CD4-positive, alpha-beta T cell treated with Interleukin-6 at 100 ng/mL for 8 hours (primary cell): ENCODE data around the gene RNF114.
"Not testable (repeated sequence)": the region's sequence is repeated elsewhere in the genome, so short reads cannot be mapped to it uniquely, and the experiment has no call there.

Experiments
- DNase-seq: peaks from one replicate; pipeline ENCODE4 v3.0.0-alpha.2; 2020; ENCODE audit warnings: mixed read lengths, low spot score

Gene RNF114, protein sequence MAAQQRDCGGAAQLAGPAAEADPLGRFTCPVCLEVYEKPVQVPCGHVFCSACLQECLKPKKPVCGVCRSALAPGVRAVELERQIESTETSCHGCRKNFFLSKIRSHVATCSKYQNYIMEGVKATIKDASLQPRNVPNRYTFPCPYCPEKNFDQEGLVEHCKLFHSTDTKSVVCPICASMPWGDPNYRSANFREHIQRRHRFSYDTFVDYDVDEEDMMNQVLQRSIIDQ

DNA sequence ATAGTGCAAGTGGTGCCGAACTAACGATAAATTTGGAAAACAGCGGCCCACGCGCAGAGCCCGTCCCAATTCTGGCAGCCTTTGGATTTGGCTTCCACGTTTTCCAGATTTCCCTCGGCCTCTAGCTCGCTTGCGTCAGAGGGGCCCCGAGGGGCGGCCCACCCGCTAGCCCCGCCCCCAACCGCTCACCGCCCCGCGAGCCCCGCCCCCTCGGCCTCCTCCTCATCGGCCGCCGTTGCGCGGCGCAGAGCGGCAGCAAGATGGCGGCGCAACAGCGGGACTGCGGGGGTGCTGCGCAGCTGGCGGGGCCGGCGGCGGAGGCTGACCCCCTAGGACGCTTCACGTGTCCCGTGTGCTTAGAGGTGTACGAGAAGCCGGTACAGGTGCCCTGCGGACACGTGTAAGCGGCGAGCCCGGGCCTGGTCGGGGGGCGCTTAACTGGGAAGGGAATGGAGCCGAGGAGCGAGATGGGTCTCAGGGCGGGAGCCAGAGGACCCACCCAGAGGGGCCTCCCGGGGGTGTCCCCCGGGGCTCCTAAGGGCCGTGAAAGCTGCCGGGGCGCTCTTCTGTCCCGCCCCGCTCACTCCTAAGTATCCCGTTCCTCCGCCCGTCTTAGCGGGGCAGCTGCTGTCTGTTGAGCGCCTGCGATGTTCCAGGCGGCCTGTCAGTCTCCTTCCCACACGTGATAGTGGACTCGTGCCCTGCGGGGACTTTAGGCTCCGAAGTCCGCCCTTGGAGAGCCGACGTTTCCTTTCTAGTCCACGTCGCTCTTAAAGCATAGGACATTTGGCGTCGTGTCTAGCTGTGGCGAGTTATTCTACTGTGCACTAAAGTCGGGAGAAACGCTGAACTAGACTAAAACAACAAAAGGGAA, at the start of gene RNF114:
TSS of gene RNF114 (plus strand) at position 245 of the 874 bp plus-strand sequence. CDS start at position 261, 16 bp downstream.
- DNase-seq, result peak; percentile 90

DNA sequence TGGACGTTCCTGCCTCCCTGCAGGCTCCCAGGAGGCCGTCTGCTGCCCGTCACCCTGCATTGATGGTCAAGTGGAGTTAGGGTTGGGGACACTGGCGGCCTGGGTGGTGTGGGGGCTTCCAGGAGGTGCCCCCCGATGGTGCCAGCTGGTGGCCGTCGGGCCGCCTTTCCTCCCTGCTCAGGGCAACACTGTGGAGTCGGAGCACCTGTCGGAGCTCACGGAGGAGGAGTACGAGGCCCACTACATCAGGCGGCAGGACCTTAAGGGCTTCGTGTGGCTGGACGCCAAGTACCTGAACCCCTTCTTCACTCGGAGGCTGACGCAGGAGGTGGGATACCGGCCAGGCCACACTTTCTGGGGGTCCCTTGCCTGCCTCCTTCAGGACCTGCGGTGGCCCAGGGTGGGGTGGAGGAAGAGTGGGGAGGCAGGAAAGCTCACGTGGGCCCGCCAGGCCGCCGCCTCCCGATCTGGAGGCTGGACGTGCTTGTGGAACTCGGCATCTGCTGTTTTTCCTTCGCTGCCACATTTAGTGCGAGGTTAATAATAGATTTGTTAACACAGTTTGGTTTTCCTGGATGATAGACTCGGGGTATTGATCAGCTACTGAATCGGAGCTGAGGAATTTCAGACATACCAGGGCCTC, 49.5 kb upstream of the RNF114 start:
- no peak for DNase-seq

DNA sequence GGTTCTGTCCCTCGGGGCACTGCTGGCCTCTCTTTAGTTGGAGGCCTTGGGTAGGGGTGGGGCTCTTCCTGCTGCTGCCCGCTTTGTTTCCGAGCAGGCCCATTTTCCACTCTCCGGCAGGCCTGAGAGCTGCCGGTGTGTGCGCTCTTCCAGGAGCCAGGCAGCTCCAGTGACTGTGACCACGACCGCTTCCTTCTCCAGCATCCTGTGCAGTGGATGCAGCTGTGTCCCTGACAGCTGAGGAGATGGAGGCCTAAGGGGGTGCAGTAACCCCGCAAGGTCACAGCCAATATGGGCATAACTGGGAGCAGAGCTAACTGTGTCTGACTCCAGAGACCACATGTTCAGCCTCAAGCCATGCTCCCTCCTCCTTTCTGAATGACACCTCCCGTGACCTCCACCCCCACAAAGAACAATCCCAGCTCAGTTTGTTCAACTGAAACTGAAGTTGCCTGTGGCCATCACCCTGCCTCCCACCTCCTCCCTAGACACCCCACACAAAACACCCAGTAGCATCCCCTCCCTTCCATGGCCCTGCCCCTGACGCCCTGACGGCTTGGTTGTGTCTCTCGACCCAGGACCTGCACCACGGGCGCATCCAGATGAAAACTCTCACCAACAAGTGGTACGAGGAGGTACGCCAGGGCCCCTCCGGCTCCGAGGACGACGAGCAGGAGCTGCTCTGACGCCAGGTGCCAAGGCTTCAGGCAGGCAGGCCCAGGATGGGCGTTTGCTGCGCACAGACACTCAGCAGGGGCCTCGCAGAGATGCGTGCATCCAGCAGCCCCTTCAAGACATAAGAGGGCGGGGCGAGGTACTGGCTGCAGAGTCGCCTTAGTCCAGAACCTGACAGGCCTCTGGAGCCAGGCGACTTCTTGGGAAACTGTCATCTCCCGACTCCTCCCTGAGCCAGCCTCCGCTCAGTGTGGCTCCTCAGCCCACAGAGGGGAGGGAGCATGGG, 48.7 kb upstream of the RNF114 start:
- no peak for DNase-seq

DNA sequence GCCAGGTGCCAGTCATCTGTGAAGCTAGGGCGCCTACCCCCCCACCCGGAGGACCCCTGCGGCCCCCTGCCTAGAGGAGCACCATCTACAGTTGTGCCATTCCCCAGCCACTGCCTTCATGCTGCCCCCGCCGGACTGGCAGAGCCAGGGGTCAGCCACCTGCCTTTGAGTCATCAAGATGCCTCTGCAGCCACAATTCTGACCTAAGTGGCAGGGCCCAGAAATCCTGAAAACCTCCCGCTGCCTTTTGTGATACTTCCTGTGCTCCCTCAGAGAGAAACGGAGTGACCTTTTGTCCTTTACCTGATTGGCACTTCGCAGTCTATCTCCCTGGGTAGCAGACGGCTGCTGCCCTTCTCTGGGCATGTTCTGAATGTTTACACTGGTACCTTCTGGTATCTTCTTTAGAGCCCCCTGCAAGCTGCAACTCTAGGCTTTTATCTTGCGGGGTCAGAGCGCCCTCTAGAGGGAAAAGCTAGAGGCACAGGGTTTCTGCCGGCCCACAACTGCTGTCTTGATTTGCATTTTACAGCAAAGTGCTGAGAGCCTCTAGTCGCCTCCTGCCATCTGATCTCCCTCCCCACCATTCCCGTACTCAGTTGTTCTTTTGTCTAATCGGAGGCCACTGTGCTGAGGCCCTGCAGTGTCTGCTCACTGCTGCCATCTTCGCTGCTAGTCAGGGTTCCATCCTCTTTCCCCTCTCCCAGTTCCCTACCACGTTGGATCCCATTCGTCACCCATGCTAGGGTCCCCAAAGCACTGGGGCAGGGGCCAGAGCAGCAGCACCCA, 47.8 kb upstream of the RNF114 start:
- DNase-seq, result peak; percentile 24

DNA sequence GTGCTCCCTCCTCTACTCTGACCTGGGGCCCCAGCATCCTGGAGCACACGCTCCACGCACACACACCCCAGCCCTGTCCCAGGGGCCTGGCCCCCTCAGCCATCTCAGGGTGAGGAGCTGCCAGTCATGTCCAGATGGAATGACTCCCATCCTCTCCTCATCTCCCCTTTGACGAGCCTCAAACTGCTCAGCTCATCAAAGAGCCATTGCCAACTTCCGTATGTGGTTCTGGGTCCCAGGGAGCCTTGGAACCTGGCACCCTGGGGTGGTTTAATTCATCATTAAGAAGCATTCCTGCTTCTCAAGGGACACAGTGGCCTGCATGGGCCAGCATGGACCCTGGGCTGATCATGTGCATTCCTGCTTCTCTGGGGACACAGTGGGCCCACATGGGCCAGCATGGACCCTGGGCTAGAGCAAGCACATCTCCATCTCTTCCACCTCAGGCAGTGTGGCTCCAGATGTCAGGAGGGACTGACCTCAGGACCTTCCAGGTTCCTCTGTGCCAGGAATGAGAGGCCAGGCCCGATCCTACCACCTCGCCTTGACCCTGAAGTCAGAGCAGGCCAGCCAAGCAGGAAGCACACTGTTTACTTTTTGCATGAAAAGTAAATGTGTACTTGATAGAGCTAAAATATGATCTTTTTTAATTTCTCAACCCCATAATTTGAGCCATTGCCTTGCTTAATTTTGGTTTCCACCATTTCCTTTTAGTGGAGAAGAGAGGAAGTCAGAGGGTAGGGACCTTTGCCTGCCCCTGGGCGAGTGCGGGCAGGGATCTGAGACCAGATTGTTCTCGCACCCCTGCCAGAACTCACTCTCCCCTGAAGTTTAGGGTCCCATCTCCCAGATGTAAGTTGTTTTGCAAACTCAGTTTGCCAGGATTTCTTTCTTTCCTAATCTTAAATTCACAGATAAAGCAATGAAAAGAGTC, 46.9 kb upstream of the RNF114 start:
- DNase-seq, result no peak

DNA sequence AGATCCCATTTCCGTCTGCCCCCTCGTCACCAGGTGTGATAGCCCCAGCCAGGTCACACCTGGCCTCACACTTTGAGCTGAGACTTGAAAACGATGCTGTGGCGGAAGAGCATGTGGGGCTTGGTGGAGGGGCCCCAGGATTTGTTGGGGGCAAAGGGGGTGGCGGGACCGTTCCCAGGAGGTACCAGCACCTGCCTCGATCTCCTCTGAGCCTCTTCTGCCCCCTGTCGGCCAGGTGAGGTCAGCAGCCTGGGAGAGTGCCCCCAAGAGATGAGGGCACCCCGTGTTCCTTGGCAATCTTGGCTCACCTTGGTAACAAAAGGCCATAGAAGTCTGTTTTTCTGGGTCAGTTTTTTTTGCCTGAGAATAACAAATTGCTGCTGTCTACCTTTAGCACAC, 46.3 kb upstream of the RNF114 start:
- DNase-seq, result no peak

DNA sequence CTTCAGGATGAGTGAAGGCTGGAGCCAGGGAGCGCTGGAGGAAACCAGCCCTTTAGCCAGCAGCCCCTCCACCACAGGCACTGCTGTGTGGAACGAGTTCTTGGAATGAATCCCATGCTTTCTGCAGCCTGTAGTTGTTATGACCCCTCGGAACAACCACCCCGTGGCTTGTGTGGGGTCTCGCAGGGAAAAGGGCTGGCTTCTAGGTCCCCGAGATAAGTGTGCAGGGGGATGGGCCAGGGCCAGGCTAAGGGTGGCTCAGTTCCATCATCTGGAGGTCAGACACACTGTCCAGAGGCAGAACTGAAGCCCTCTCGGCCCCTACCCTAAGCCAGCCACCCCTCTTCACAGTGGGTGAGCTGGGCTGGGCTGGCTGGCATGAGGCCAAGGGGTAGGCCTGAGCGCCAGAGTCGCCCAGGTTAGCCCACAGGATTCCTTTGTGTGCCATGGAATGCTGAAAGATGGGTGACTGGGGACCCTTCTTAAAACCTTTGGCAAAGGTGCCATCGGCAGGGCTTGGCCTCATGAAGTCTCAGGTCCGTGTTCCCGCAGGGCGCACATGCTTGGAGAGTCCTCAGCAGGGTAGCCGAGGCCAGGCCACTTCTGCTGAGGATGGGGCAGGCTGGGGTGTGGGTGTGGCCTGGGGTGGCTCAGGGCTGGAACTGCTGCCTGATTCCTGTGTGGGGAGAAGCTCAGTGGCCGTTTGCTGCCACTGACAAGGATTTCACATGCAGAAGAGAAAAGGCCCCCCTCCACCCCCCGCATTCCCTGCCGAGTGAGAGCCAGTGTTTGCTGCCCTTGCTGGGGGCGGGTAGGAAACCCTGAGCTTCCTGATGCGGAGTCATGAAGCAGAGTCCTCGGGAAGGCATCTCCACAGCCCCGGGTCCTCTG, 45.5 kb upstream of the RNF114 start:
- DNase-seq, result no peak

DNA sequence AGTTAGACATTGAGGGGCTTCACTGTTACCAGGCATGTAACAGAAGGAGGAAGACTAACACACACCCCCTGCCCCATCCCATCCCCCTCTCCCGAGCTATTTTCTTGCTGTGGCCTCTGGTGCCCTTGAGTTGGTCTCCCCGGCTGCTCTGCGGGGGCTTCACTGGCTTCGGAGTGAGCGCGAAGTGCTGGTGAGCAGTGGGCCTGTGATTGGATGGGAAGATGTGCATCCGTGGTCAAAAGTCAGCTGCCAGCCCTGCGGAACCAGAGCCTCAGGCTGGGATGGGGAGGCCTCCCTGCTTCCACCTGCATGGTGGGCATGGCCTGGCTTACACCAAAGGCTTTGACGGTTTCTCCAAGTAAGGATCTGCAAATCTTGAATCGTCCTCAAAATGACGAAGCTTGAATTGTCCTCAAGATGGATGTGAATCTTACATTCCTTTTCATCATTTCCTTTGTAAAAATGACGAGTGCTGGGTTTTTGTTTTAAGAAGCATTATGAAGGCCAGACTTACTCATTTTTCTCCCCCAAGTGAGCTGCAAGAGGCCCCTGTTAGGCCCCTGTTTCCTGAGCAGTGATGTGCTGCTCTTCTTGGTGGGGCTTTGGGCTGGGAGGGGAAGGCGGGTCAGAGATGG, 44.6 kb upstream of the RNF114 start:
- DNase-seq, result no peak

DNA sequence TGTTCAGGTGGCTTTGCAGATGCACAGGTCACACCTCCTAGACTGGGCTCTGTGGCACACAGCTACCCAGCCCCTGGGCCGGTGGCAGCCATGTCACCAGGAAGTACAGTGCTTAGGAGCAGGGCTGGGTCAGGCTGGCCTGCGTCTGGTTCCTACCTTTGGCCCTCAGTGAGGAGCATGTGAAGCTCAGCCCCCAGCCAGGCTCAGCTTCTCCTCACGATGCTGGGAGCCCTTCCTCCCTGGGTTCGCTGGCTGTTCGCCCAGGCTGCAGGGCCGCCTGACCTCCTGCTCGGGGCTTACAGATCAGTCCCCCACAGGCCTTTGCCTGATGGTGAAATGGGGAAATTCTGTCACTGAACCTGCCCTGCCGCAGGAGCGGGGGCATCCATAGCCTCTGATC, 43.9 kb upstream of the RNF114 start:
- DNase-seq, result no peak

DNA sequence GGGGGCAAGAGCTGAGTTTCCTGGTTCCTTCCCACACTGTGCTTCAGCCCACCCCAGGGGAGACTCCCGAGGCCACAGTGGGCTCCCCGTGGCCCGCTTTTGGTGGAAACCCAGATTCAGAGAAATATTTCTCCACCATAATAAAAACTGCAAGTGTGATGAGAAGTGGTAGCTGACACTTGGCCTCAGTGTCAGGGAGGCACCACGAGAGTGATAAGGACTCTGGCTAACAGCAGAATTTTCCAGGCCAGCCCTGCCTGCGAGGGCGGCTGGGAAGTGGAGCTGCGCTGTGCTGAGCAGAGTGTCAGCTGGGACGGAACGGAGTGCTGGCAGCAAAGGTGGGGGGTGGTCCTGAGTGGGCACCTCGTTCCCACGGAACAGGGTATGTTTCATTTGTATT, 43.4 kb upstream of the RNF114 start:
- DNase-seq, result no peak

DNA sequence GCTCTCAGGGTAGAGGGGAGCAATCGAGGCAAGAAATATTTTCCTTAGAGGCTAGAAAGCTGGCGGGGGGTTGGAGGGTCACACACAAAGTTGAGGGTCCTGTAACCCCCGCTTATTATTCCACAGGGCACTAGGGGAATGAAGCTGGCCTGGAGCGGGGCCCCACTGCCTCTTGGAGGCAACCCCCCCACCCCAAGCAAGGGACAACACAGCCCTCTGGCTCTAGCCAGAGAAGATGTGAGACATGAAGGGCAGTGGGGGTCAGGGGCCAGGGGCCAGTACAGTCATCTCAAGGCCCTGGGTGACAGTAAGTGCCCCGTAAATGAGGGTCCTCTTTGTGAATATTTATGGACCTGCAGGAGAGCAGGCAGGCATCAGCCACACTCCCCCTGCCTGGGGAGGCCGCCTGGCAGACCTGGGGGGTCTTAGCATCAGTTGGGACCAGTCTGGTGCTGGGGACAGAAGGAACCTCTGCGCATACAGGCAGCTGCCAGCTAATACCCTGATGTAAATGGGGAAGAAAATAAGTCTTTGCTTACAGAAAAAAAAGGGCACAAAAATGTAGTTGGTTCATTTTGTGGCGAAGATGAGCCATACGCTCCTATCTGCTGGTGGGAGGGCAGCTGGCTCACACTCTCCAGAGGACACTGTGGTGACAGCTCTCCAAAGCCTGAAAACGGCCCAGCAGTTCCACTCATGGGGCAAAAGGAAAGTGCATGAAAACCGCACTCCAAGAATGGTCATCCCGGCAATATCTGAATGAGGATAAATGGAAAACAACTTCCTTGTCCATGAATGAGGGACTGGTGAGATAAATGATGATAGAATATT, 42.7 kb upstream of the RNF114 start:
- DNase-seq, result no peak

DNA sequence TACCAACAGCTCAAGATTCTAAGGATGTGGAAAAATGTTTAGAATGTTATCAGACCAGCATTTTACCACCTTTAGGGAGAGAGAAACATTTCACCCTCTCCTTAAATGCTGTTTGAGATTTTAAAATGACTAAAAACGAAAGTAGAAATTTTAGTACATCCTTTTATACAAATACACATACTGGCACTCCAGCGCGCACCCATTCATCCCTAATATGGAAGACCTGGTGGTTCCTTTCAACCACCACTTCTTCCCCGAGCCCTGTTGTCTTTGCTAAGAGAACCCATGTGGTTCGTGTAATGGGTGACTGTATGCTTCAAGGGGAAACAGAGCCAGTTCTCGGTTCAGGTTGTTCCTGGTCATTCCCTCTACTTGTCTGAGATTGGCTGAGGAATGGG, 42.1 kb upstream of the RNF114 start:
- no peak for DNase-seq

DNA sequence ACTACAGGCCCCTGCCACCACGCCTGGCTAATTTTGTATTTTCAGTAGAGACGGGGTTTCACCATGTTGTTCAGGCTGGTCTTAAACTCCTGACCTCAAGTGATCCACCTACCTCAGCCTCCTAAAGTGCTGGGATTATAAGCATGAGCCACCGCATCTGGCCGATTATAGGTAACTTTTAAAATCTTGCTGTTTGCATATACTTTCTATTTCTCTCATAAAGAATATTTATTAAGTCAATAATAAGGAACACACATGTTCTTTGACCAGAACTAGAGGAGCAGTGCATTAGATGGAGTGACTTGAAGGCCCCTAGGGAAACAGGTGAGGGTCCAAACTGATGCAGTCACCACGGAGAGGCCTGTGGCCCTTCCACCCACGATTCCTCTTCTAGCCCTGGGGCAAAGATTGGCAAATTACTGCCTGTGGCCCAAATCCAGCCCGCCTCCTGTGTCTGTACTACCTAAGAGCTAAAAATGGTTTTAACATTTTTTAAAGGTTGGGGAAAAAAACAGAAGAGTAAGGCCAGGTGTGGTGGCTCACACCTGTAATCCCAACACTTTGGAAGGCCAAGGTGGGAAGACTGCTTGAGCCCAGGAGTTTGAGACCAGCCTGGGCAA, 40.6 kb upstream of the RNF114 start:
- not testable (repeated sequence) for DNase-seq

DNA sequence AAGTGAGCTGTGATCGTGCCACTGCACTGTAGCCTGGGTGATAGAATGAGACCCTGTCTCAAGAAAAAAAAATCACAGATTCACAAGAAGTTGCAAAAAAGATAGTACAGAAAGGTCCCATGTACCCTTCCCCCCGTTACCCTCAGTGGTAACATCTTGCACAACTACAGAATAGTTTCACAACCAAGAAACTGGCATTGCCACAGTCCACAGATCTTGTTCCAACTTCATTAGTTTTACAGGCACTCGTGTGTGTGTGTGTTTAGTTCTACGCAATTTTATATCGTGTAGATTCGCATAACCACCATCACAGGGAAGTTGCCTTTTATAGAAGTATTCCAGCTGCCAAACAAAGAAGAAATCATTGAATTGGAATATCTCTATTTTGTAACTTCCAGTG, 40.0 kb upstream of the RNF114 start:
- DNase-seq, result no peak

DNA sequence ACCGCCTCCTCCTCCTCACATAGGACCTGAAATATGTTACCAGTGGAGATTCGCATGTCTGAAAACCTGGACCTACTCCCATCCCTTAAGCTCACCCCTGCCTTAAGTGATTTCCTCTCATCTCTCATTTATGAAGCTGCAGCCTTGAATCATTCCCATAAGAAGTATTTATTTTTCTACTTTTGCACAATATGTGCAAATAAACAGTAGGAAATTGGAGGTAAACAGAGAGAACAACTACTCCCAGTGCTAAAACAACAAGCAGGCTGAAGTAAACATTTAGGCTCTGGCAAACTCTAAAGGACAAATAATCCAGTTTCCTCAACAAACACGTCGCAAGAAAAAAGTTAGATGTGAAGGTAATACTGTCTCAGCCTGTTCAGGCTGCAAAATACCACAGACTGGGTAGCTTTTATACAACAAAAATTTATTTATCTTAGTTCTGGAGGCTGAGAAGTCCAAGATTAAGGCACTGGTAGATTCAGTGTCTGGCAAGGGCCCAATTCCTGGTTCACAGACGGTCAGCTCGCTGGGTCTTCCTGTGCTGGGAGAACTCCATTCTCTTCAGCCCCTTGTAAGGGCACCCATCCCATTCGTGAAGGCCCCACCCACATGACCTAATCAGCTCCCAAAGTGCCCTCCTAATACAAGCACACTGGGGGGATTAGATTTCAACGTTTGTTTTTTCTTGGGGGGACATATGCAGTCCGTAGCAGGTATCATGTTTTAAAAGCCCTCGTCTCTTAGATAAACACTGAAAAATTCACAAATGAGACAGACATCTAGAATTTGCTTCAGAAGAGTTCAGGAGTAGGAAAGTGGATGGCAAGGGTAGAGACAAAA, 36.4 kb upstream of the RNF114 start:
- DNase-seq, result no peak

DNA sequence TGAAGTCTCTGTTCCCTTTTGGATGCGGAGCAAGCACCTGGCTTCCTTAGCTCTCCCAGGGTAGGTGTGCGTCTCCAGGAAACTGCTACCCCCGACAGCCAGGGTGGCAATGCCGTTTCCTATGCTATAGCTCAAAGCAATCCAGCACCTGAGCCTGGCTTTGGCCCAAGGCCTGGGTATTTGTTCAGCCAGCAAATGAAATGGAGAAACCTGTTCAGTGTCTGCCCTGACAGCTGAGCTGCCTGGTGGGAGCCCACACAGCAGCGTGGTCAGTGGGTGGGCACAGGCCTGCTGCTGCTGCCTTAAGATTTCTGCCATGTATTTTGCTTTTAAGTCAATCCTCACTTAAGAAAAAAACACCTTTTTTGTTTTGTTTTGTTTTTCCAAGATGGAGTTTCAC, 34.6 kb upstream of the RNF114 start:
- no peak for DNase-seq
